HFF-Myc (cell line): ENCODE data around the gene UBD.

Experiments used
- DNase-seq: peaks from one replicate; pipeline ENCODE4 v3.0.0-alpha.2; 2011; ENCODE audit warnings: low read depth; ENCODE audit errors: extremely low read depth
- H3K4me3 ChIP-seq: replicated peaks from 2 replicates; pipeline ENCODE4 v1.5.1; 2011; ENCODE audit warnings: low read depth, mild to moderate bottlenecking, control low read depth, low read length
- CTCF ChIP-seq: IDR thresholded peaks from 2 replicates; pipeline ENCODE4 v1.5.1; 2012; ENCODE audit warnings: mild to moderate bottlenecking, low read depth, low read length, control low read depth; ENCODE audit errors: missing control alignments

The UBD gene

GRCh38 chr6:29597184-29597583 lies 37.7 kb upstream of the UBD start:
- no peak for DNase-seq
- no peak overlapping the region for H3K4me3 ChIP-seq
- no peak for TF ChIP-seq CTCF

- TF ChIP-seq CTCF = no peak
- DNase-seq = no peak
- H3K4me3 ChIP-seq = no peak overlapping the region
Observed at GRCh38 chr6:29596381-29596900, 36.9 kb upstream of the UBD start.

GRCh38 chr6:29593199-29593855 lies 33.8 kb upstream of the UBD start:
- no peak for DNase-seq
- no peak for TF ChIP-seq CTCF
- no peak overlapping the region for H3K4me3 ChIP-seq

- no peak for DNase-seq
- TF ChIP-seq CTCF = no peak
- no peak overlapping the region for H3K4me3 ChIP-seq
Observed at GRCh38 chr6:29591677-29592076, 32.1 kb upstream of the UBD start.

- no peak overlapping the region for H3K4me3 ChIP-seq
- TF ChIP-seq CTCF = no peak
- DNase-seq = no peak
Observed at GRCh38 chr6:29590218-29590808, 30.8 kb upstream of the UBD start.

- peak; percentile 90 for TF ChIP-seq CTCF
- no peak overlapping the region for H3K4me3 ChIP-seq
- DNase-seq = peak; percentile 48
Observed at GRCh38 chr6:29589423-29590048, 30.0 kb upstream of the UBD start.
